ENCODE data around the gene FBXW4. TPM values are rescaled to one million over a fixed set of nuclear protein-coding genes. Genes with fewer than 3 reads are reported as not detected.

The FBXW4 gene
- total and polyA plus RNA-seq, 2 donors, result 32.0 to 32.9 TPM

- Histone ChIP-seq H3K4me3 (ENCODE audit: low read length in 2 of 2) (no peak overlapping the region), H3K27me3 (ENCODE audit: control insufficient read depth in 2 of 2, insufficient read depth in 1 of 2, low read length in 1 of 2) (peaks cover 56 to 89% of the 10 kb centered on the region in 2 donors), H3K36me3 (ENCODE audit: control insufficient read depth in 2 of 2, insufficient read depth in 2 of 2, low read length in 1 of 2) (no peaks in the 10 kb centered on the region), H3K4me1 (ENCODE audit: control insufficient read depth in 2 of 2, insufficient read depth in 2 of 2, low read length in 2 of 2) (peaks cover 0 to 18% of the 10 kb centered on the region in 2 donors), H3K27ac (ENCODE audit: low read depth in 1 of 2, low read length in 1 of 2) (no peak overlapping the region), H3K9me3 (ENCODE audit: control insufficient read depth in 2 of 2, insufficient read depth in 1 of 2, low read length in 1 of 2) (peaks cover 0 to 6% of the 10 kb centered on the region in 2 donors)
- whole genome bisulfite sequencing, result 23% methylated on average over 59 of the region's 59 CpGs
- no peak for DNase-seq (ENCODE audit: low read depth in 6 of 9, low spot score in 9 of 9)
Observed at GRCh38 chr10:101566333-101567164, 128.4 kb downstream of the FBXW4 start.

- DNase-seq (ENCODE audit: low read depth in 6 of 9, low spot score in 9 of 9), result no peak
- H3K27me3 ChIP-seq (ENCODE audit: control insufficient read depth in 2 of 2, insufficient read depth in 1 of 2, low read length in 1 of 2), result peaks cover 56 to 83% of the 10 kb centered on the region in 2 donors
- H3K36me3 ChIP-seq (ENCODE audit: control insufficient read depth in 2 of 2, insufficient read depth in 2 of 2, low read length in 1 of 2), result no peaks in the 10 kb centered on the region
- no peak overlapping the region for H3K4me3 ChIP-seq (ENCODE audit: low read length in 2 of 2)
- peaks cover 0 to 4% of the 10 kb centered on the region in 2 donors for H3K9me3 ChIP-seq (ENCODE audit: control insufficient read depth in 2 of 2, insufficient read depth in 1 of 2, low read length in 1 of 2)
- WGBS, result 87% methylated on average over 8 of the region's 8 CpGs
- peaks cover 0 to 18% of the 10 kb centered on the region in 2 donors for H3K4me1 ChIP-seq (ENCODE audit: control insufficient read depth in 2 of 2, insufficient read depth in 2 of 2, low read length in 2 of 2)
- H3K27ac ChIP-seq (ENCODE audit: low read depth in 1 of 2, low read length in 1 of 2), result no peak overlapping the region
Observed at GRCh38 chr10:101565936-101566332, 129.0 kb downstream of the FBXW4 start.

- no peak overlapping the region for H3K4me3 ChIP-seq (ENCODE audit: low read length in 2 of 2)
- peaks cover 54 to 78% of the 10 kb centered on the region in 2 donors for H3K27me3 ChIP-seq (ENCODE audit: control insufficient read depth in 2 of 2, insufficient read depth in 1 of 2, low read length in 1 of 2)
- no peak for DNase-seq (ENCODE audit: low read depth in 6 of 9, low spot score in 9 of 9)
- WGBS, result 94% methylated on average over 5 of the region's 5 CpGs
- H3K27ac ChIP-seq (ENCODE audit: low read depth in 1 of 2, low read length in 1 of 2), result no peak overlapping the region
- peaks cover 0 to 15% of the 10 kb centered on the region in 2 donors for H3K4me1 ChIP-seq (ENCODE audit: control insufficient read depth in 2 of 2, insufficient read depth in 2 of 2, low read length in 2 of 2)
- H3K36me3 ChIP-seq (ENCODE audit: control insufficient read depth in 2 of 2, insufficient read depth in 2 of 2, low read length in 1 of 2), result no peaks in the 10 kb centered on the region
- H3K9me3 ChIP-seq (ENCODE audit: control insufficient read depth in 2 of 2, insufficient read depth in 1 of 2, low read length in 1 of 2), result no peaks in the 10 kb centered on the region
Observed at GRCh38 chr10:101565370-101565900, 129.5 kb downstream of the FBXW4 start.

GRCh38 chr10:101564490-101564991 is 130.4 kb downstream of the FBXW4 start:
- Histone ChIP-seq H3K4me1 (ENCODE audit: control insufficient read depth in 2 of 2, insufficient read depth in 2 of 2, low read length in 2 of 2) (peaks cover 0 to 7% of the 10 kb centered on the region in 2 donors), H3K9me3 (ENCODE audit: control insufficient read depth in 2 of 2, insufficient read depth in 1 of 2, low read length in 1 of 2) (no peaks in the 10 kb centered on the region), H3K36me3 (ENCODE audit: control insufficient read depth in 2 of 2, insufficient read depth in 2 of 2, low read length in 1 of 2) (no peaks in the 10 kb centered on the region), H3K27ac (ENCODE audit: low read depth in 1 of 2, low read length in 1 of 2) (no peak overlapping the region), H3K4me3 (ENCODE audit: low read length in 2 of 2) (no peak overlapping the region), H3K27me3 (ENCODE audit: control insufficient read depth in 2 of 2, insufficient read depth in 1 of 2, low read length in 1 of 2) (peaks cover 47 to 69% of the 10 kb centered on the region in 2 donors)
- no peak for DNase-seq (ENCODE audit: low read depth in 6 of 9, low spot score in 9 of 9)
- 95% methylated on average over 15 of the region's 15 CpGs for WGBS

GRCh38 chr10:101563497-101564040 is 131.4 kb downstream of the FBXW4 start:
- no peak for DNase-seq (ENCODE audit: low read depth in 6 of 9, low spot score in 9 of 9)
- no peak overlapping the region for H3K27ac ChIP-seq (ENCODE audit: low read depth in 1 of 2, low read length in 1 of 2)
- no peaks in the 10 kb centered on the region for H3K9me3 ChIP-seq (ENCODE audit: control insufficient read depth in 2 of 2, insufficient read depth in 1 of 2, low read length in 1 of 2)
- 89% methylated on average over 11 of the region's 11 CpGs for WGBS
- H3K27me3 ChIP-seq (ENCODE audit: control insufficient read depth in 2 of 2, insufficient read depth in 1 of 2, low read length in 1 of 2), result peaks cover 38 to 59% of the 10 kb centered on the region in 2 donors
- H3K4me3 ChIP-seq (ENCODE audit: low read length in 2 of 2), result no peak overlapping the region
- no peaks in the 10 kb centered on the region for H3K36me3 ChIP-seq (ENCODE audit: control insufficient read depth in 2 of 2, insufficient read depth in 2 of 2, low read length in 1 of 2)
- H3K4me1 ChIP-seq (ENCODE audit: control insufficient read depth in 2 of 2, insufficient read depth in 2 of 2, low read length in 2 of 2), result peaks cover 0 to 4% of the 10 kb centered on the region in 2 donors

- no peak overlapping the region for H3K27ac ChIP-seq (ENCODE audit: low read depth in 1 of 2, low read length in 1 of 2)
- H3K9me3 ChIP-seq (ENCODE audit: control insufficient read depth in 2 of 2, insufficient read depth in 1 of 2, low read length in 1 of 2), result no peaks in the 10 kb centered on the region
- H3K36me3 ChIP-seq (ENCODE audit: control insufficient read depth in 2 of 2, insufficient read depth in 2 of 2, low read length in 1 of 2), result no peaks in the 10 kb centered on the region
- WGBS, result 74% methylated on average over 3 of the region's 3 CpGs
- DNase-seq (ENCODE audit: low read depth in 6 of 9, low spot score in 9 of 9), result no peak
- H3K4me3 ChIP-seq (ENCODE audit: low read length in 2 of 2), result no peak overlapping the region
- H3K27me3 ChIP-seq (ENCODE audit: control insufficient read depth in 2 of 2, insufficient read depth in 1 of 2, low read length in 1 of 2), result peaks cover 34 to 54% of the 10 kb centered on the region in 2 donors
- peaks cover 0 to 4% of the 10 kb centered on the region in 2 donors for H3K4me1 ChIP-seq (ENCODE audit: control insufficient read depth in 2 of 2, insufficient read depth in 2 of 2, low read length in 2 of 2)
Observed at GRCh38 chr10:101563007-101563406, 132.0 kb downstream of the FBXW4 start.

- DNase-seq (ENCODE audit: low read depth in 6 of 9, low spot score in 9 of 9), result no peak
- Histone ChIP-seq H3K27ac (ENCODE audit: low read depth in 1 of 2, low read length in 1 of 2) (no peak overlapping the region), H3K36me3 (ENCODE audit: control insufficient read depth in 2 of 2, insufficient read depth in 2 of 2, low read length in 1 of 2) (no peaks in the 10 kb centered on the region), H3K9me3 (ENCODE audit: control insufficient read depth in 2 of 2, insufficient read depth in 1 of 2, low read length in 1 of 2) (no peaks in the 10 kb centered on the region), H3K27me3 (ENCODE audit: control insufficient read depth in 2 of 2, insufficient read depth in 1 of 2, low read length in 1 of 2) (peaks cover 26 to 46% of the 10 kb centered on the region in 2 donors), H3K4me3 (ENCODE audit: low read length in 2 of 2) (no peak overlapping the region), H3K4me1 (ENCODE audit: control insufficient read depth in 2 of 2, insufficient read depth in 2 of 2, low read length in 2 of 2) (peaks cover 0 to 4% of the 10 kb centered on the region in 2 donors)
- 96% methylated on average over 5 of the region's 5 CpGs for WGBS
Observed at GRCh38 chr10:101562231-101562630, 132.7 kb downstream of the FBXW4 start.

- H3K27ac ChIP-seq (ENCODE audit: low read depth in 1 of 2, low read length in 1 of 2), result no peak overlapping the region
- H3K4me3 ChIP-seq (ENCODE audit: low read length in 2 of 2), result no peak overlapping the region
- H3K9me3 ChIP-seq (ENCODE audit: control insufficient read depth in 2 of 2, insufficient read depth in 1 of 2, low read length in 1 of 2), result no peaks in the 10 kb centered on the region
- 92% methylated on average over 15 of the region's 15 CpGs for WGBS
- peaks cover 16 to 36% of the 10 kb centered on the region in 2 donors for H3K27me3 ChIP-seq (ENCODE audit: control insufficient read depth in 2 of 2, insufficient read depth in 1 of 2, low read length in 1 of 2)
- peaks cover 0 to 2% of the 10 kb centered on the region in 2 donors for H3K4me1 ChIP-seq (ENCODE audit: control insufficient read depth in 2 of 2, insufficient read depth in 2 of 2, low read length in 2 of 2)
- no peak for DNase-seq (ENCODE audit: low read depth in 6 of 9, low spot score in 9 of 9)
- H3K36me3 ChIP-seq (ENCODE audit: control insufficient read depth in 2 of 2, insufficient read depth in 2 of 2, low read length in 1 of 2), result no peaks in the 10 kb centered on the region
Observed at GRCh38 chr10:101561068-101561915, 133.7 kb downstream of the FBXW4 start.
